Trophoblast cell (in vitro differentiated cells and primary cell): ENCODE results near the gene ANKRD55.

Experiments
- DNase-seq, 2 donors: peaks; one replicate each; pipeline ENCODE4 v3.0.0-alpha.2; 2016
- H2AFZ ChIP-seq: 2 replicates; pipeline ENCODE4 v1.6.1; 2013; ENCODE audit warnings: low read length, moderate library complexity, mild to moderate bottlenecking; ENCODE audit not compliant: insufficient read depth, poor library complexity
- H2AK5ac ChIP-seq: 2 replicates; pipeline ENCODE4 v1.6.1; 2013; ENCODE audit warnings: mild to moderate bottlenecking, low read length
- H2BK120ac ChIP-seq: 2 replicates; pipeline ENCODE4 v1.6.1; 2013; ENCODE audit warnings: low read length, mild to moderate bottlenecking, moderate library complexity; ENCODE audit not compliant: insufficient read depth, poor library complexity
- H2BK12ac ChIP-seq: 2 replicates; pipeline ENCODE4 v1.6.1; 2013; ENCODE audit warnings: mild to moderate bottlenecking, low read length, moderate library complexity
- H2BK5ac ChIP-seq: 2 replicates; pipeline ENCODE4 v1.6.1; 2013; ENCODE audit warnings: low read length, low read depth, moderate library complexity, mild to moderate bottlenecking; ENCODE audit not compliant: poor library complexity
- H3K14ac ChIP-seq: 2 replicates; pipeline ENCODE4 v1.6.1; 2013; ENCODE audit warnings: mild to moderate bottlenecking, low read length
- H3K18ac ChIP-seq: 2 replicates; pipeline ENCODE4 v1.6.1; 2013; ENCODE audit warnings: mild to moderate bottlenecking, low read length
- H3K23ac ChIP-seq: 2 replicates; pipeline ENCODE4 v1.6.1; 2013; ENCODE audit warnings: low read length
- H3K27ac ChIP-seq: 2 replicates; pipeline ENCODE4 v1.5.1; 2013; ENCODE audit warnings: low read depth, mild to moderate bottlenecking, inconsistent platforms, low read length, moderate library complexity
- H3K27me3 ChIP-seq: 2 replicates; pipeline ENCODE4 v1.6.1; 2013; ENCODE audit warnings: inconsistent platforms, mild to moderate bottlenecking, low read length, moderate library complexity; ENCODE audit not compliant: insufficient read depth
- H3K36me3 ChIP-seq, 2 experiments: 1 replicate in 1 of 2; 2 replicates in 1 of 2; pipeline ENCODE4 v1.6.1; 2013; ENCODE audit warnings: low read length in 2 of 2, mild to moderate bottlenecking in 2 of 2, moderate library complexity in 1 of 2; ENCODE audit not compliant: insufficient read depth in 2 of 2, control insufficient read depth in 1 of 2
- H3K4ac ChIP-seq: 2 replicates; pipeline ENCODE4 v1.6.1; 2013; ENCODE audit warnings: low read depth, mild to moderate bottlenecking, low read length, moderate library complexity
- H3K4me1 ChIP-seq, 2 experiments: 1 replicate in 1 of 2; 2 replicates in 1 of 2; pipeline ENCODE4 v1.6.1; 2013; ENCODE audit warnings: low read length in 2 of 2, mild to moderate bottlenecking in 2 of 2, moderate library complexity in 1 of 2; ENCODE audit not compliant: insufficient read depth in 2 of 2, control insufficient read depth in 1 of 2
- H3K4me2 ChIP-seq: 2 replicates; pipeline ENCODE4 v1.6.1; 2013; ENCODE audit warnings: inconsistent platforms, mild to moderate bottlenecking, low read length, moderate library complexity
- H3K4me3 ChIP-seq: 2 replicates; pipeline ENCODE4 v1.5.1; 2013; ENCODE audit warnings: mild to moderate bottlenecking, low read depth, low read length, inconsistent platforms
- H3K79me1 ChIP-seq: one replicate; pipeline ENCODE4 v1.6.1; 2013; ENCODE audit warnings: low read length
- H3K79me2 ChIP-seq: 2 replicates; pipeline ENCODE4 v1.6.1; 2013; ENCODE audit warnings: low read length, mild to moderate bottlenecking; ENCODE audit not compliant: control insufficient read depth, insufficient read depth, poor library complexity
- H3K9ac ChIP-seq: 2 replicates; pipeline ENCODE4 v1.6.1; 2013; ENCODE audit warnings: mild to moderate bottlenecking, low read length
- H3K9me3 ChIP-seq: 2 replicates; pipeline ENCODE4 v1.6.1; 2013; ENCODE audit warnings: low read depth, mild to moderate bottlenecking, control low read depth, inconsistent platforms, low read length; ENCODE audit not compliant: insufficient read depth
- H4K12ac ChIP-seq: 2 replicates; pipeline ENCODE4 v1.6.1; 2013; ENCODE audit warnings: low read depth, mild to moderate bottlenecking, low read length, moderate library complexity
- H4K8ac ChIP-seq: 2 replicates; pipeline ENCODE4 v1.6.1; 2013; ENCODE audit warnings: low read depth, mild to moderate bottlenecking, low read length, moderate library complexity
- H4K91ac ChIP-seq: one replicate; pipeline ENCODE4 v1.6.1; 2013; ENCODE audit warnings: low read depth, mild to moderate bottlenecking, low read length, moderate library complexity
- WGBS: extraction: QIAGEN DNeasy Blood & Tissue Kit; methylation state at CpG from one replicate; pipeline ENCODE4 v1.1.7; 2013; ENCODE audit warnings: missing lambda C conversion rate; ENCODE audit not compliant: insufficient read length, insufficient coverage; ENCODE audit errors: extremely low coverage; 5-methylcytosine and 5-hydroxymethylcytosine counted together

Gene ANKRD55

GRCh38 chr5:56185768-56186311, 47.3 kb downstream of the ANKRD55 start:
- no peak overlapping the region for H2BK5ac ChIP-seq
- no peak overlapping the region for H4K91ac ChIP-seq
- no peak overlapping the region for H4K12ac ChIP-seq
- H3K27me3 ChIP-seq: no peaks in the 10 kb centered on the region
- H3K4ac ChIP-seq: no peak overlapping the region
- no peak overlapping the region for H3K9ac ChIP-seq
- H3K4me1 ChIP-seq: peaks cover 0 to 3% of the 10 kb centered on the region in 2 experiments
- no peak overlapping the region for H4K8ac ChIP-seq
- H3K9me3 ChIP-seq: no peaks in the 10 kb centered on the region
- H3K36me3 ChIP-seq: no peaks in the 10 kb centered on the region
- no peak overlapping the region for H3K14ac ChIP-seq
- WGBS: no CpG with 5 or more reads among the region's 8 CpGs
- H2AFZ ChIP-seq: no peak overlapping the region
- H2AK5ac ChIP-seq: no peak overlapping the region
- DNase-seq: no peak
- H3K79me1 ChIP-seq: no peaks in the 10 kb centered on the region
- no peaks in the 10 kb centered on the region for H3K79me2 ChIP-seq
- H3K18ac ChIP-seq: no peak overlapping the region
- H3K4me2 ChIP-seq: no peak overlapping the region
- no peak overlapping the region for H3K4me3 ChIP-seq
- H3K23ac ChIP-seq: no peak overlapping the region
- no peak overlapping the region for H2BK12ac ChIP-seq
- no peak overlapping the region for H3K27ac ChIP-seq
- H2BK120ac ChIP-seq: no peak overlapping the region

DNA sequence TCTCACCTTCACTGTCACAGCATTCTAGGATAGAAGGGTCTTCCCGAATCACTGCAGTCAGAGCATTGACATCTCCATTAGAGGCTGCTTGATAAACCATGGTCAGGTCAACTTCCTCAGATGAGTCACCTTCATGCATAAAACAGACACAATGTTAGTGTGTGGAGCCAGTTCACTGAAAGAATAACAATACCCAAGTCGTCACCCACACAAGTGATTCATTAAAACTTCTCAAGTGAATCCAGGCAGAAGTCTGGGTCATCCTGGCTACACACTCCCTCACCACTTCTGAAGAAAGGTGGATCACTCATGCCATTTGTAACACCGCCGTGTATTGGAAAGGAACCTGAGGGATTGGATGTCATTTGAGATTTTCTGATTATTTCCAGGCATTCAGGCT, 49.6 kb downstream of the ANKRD55 start:
- H3K79me2 ChIP-seq: no peaks in the 10 kb centered on the region
- H3K18ac ChIP-seq: no peak overlapping the region
- H3K23ac ChIP-seq: no peak overlapping the region
- WGBS: no CpG with 5 or more reads among the region's 4 CpGs
- H3K79me1 ChIP-seq: no peaks in the 10 kb centered on the region
- no peak overlapping the region for H2BK12ac ChIP-seq
- H3K27ac ChIP-seq: no peak overlapping the region
- H3K9me3 ChIP-seq: no peaks in the 10 kb centered on the region
- no peak overlapping the region for H2AFZ ChIP-seq
- H3K9ac ChIP-seq: no peak overlapping the region
- H2BK5ac ChIP-seq: no peak overlapping the region
- no peak overlapping the region for H2AK5ac ChIP-seq
- no peak overlapping the region for H3K14ac ChIP-seq
- peaks cover 0 to 3% of the 10 kb centered on the region in 2 experiments for H3K4me1 ChIP-seq
- no peak overlapping the region for H3K4ac ChIP-seq
- H4K8ac ChIP-seq: no peak overlapping the region
- H4K12ac ChIP-seq: no peak overlapping the region
- no peak overlapping the region for H3K4me2 ChIP-seq
- DNase-seq: peak in 1 of 2 donors; percentile 19
- H2BK120ac ChIP-seq: no peak overlapping the region
- H3K36me3 ChIP-seq: no peaks in the 10 kb centered on the region
- no peak overlapping the region for H3K4me3 ChIP-seq
- H3K27me3 ChIP-seq: no peaks in the 10 kb centered on the region
- H4K91ac ChIP-seq: no peak overlapping the region

GRCh38 chr5:56179442-56179841, 53.7 kb downstream of the ANKRD55 start:
- no peak overlapping the region for H2BK12ac ChIP-seq
- no peaks in the 10 kb centered on the region for H3K79me2 ChIP-seq
- no peak for DNase-seq
- no peaks in the 10 kb centered on the region for H3K36me3 ChIP-seq
- no peak overlapping the region for H3K23ac ChIP-seq
- H3K4ac ChIP-seq: no peak overlapping the region
- H3K27me3 ChIP-seq: no peaks in the 10 kb centered on the region
- H2BK5ac ChIP-seq: no peak overlapping the region
- no peak overlapping the region for H3K4me3 ChIP-seq
- no peak overlapping the region for H3K18ac ChIP-seq
- WGBS: no CpG with 5 or more reads among the region's 2 CpGs
- H3K79me1 ChIP-seq: no peaks in the 10 kb centered on the region
- H3K27ac ChIP-seq: no peak overlapping the region
- H3K9ac ChIP-seq: no peak overlapping the region
- H3K4me1 ChIP-seq: peaks cover 3 to 7% of the 10 kb centered on the region in 2 experiments
- H2BK120ac ChIP-seq: no peak overlapping the region
- H3K4me2 ChIP-seq: no peak overlapping the region
- no peak overlapping the region for H4K91ac ChIP-seq
- H3K9me3 ChIP-seq: no peaks in the 10 kb centered on the region
- H2AK5ac ChIP-seq: no peak overlapping the region
- no peak overlapping the region for H2AFZ ChIP-seq
- no peak overlapping the region for H4K12ac ChIP-seq
- no peak overlapping the region for H3K14ac ChIP-seq
- no peak overlapping the region for H4K8ac ChIP-seq

DNA sequence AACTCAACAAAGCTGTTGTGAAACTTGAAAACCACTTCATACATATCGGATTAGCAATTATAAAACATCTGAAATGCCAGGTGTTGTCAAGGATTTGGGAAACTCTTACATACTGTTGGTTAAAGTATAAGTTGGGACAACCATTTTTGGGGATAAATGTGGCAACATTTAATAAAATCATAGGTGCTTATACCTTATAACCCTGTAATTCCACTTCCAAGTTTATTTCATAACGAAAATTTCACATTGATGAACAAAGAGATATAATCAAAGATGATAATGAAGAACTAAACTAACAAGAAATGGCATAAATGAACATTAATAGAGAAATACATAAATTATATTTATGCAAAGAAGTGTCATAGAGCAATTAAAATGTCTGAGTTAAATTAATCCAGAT, 54.3 kb downstream of the ANKRD55 start:
- H3K9ac ChIP-seq: no peak overlapping the region
- no peak overlapping the region for H2AFZ ChIP-seq
- no peak overlapping the region for H4K12ac ChIP-seq
- H3K9me3 ChIP-seq: no peaks in the 10 kb centered on the region
- no peaks in the 10 kb centered on the region for H3K79me2 ChIP-seq
- no peak overlapping the region for H3K14ac ChIP-seq
- H2BK12ac ChIP-seq: no peak overlapping the region
- peaks cover 3 to 7% of the 10 kb centered on the region in 2 experiments for H3K4me1 ChIP-seq
- no peak overlapping the region for H2AK5ac ChIP-seq
- no peak overlapping the region for H2BK120ac ChIP-seq
- H3K4ac ChIP-seq: no peak overlapping the region
- no peak overlapping the region for H4K8ac ChIP-seq
- H3K4me2 ChIP-seq: no peak overlapping the region
- H3K18ac ChIP-seq: no peak overlapping the region
- no peaks in the 10 kb centered on the region for H3K79me1 ChIP-seq
- no peaks in the 10 kb centered on the region for H3K27me3 ChIP-seq
- no peak overlapping the region for H4K91ac ChIP-seq
- no peaks in the 10 kb centered on the region for H3K36me3 ChIP-seq
- H3K4me3 ChIP-seq: no peak overlapping the region
- H3K27ac ChIP-seq: no peak overlapping the region
- no peak overlapping the region for H2BK5ac ChIP-seq
- H3K23ac ChIP-seq: no peak overlapping the region
- no CpG with 5 or more reads among the region's 2 CpGs for WGBS
- DNase-seq: no peak
